ENCODE measurements around the gene PKP3. TPM values are rescaled to one million over a fixed set of nuclear protein-coding genes. Genes with fewer than 3 reads are reported as not detected.
"Not testable (repeated sequence)": the region's sequence is repeated elsewhere in the genome, so short reads cannot be mapped to it uniquely, and the experiment has no call there.

Gene PKP3
- total RNA-seq (2014; rRNA removed), result 3.7 and 4.7 TPM in 2 replicates
- polyA plus RNA-seq (2012), result 2.1 TPM

- peak; percentile 53 for DNase-seq (ENCODE audit: low read depth)
Observed at GRCh38 chr11:394034-394857, at the start of gene PKP3. Gene PKP3 (plus strand): TSS chr11:394209. CDS start chr11:394293, 84 bp downstream.

DNA sequence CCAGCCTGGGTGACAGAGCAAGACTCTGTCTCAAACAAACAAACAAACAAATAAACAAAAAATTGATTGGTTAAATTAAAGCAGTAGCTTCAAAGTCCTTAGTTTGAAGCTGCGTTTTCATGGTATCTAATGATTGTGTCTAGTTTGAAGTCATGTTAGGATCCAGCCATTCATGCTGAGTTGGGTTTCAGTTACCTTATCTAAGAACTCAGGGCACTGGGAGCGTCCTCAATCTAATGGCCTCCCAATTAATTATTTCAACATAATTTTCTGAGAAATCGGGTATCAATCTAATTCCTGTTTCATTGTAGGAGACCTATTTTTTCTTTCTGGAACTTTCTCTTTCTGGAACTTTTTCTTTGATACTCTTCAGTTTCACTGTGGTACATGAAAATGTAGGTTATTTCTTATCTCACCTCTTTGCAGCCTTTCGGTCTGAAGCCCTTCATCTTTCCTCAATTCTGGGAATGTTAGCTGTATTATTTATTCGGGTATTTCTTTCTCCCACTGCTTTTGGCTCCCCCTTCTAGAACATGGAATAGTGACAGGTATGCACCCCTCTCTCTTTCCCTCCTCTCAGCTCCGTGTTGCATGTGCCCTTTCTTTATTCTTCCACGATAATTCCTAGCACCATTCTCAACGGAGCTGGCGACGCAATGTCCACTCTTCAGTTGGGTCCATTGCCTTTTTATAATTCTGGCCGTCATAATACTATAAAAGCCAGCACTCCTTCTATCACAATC is 49.0 kb upstream of the PKP3 start:
- DNase-seq (ENCODE audit: low read depth), result no peak

- no peak for DNase-seq (ENCODE audit: low read depth)
Observed at GRCh38 chr11:346529-346928, 47.5 kb upstream of the PKP3 start.

- not testable (repeated sequence) for DNase-seq (ENCODE audit: low read depth)
Observed at GRCh38 chr11:349270-349954, 44.6 kb upstream of the PKP3 start.

GRCh38 chr11:350033-350722 is 43.8 kb upstream of the PKP3 start:
- DNase-seq (ENCODE audit: low read depth), result not testable (repeated sequence)

DNA sequence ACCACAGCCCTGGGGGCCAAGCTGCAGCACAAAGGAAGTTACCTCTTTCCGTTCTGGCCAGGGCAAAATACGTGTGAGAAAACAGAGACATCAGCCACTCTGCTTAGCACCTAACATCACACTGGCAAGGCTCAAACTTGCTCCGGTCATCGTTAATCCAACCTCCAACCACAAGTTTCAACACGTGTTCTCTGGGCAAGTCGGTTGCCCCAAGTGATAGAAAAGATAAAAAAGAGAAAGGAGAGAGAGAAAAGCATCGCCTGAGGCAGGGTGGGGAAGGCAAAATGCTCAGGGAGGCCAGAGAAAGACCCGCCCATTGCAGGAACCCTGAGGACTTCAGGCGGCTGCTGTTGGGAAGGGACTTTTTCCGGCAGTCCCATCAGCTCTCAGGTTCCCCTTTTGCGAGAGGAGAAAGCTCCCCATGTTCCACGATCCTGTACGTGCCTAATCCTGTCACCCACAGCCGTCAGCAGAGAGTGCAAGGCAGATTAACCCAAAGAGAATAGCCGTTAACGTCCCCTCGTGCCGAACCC is 43.2 kb upstream of the PKP3 start:
- DNase-seq (ENCODE audit: low read depth), result peak; percentile 13

DNA sequence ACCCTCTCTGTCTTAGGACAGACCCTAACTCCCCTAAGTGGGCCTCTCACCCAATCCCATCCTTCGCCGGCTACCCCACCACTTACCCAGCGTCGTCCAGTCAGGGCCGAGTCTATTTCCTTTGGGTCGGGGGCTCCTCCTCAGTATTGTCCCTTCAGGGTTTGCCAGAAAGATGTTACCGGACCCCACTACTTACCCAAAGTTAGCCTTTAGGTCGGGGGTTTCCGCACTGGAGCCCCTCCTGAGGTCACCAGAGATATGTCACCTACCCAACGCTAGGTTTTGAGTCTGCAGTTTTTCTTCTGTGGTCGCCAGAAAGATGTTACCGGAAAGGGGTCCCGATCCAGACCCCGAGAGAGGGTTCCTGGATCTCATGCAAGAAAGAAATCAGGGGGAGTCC is 42.6 kb upstream of the PKP3 start:
- DNase-seq (ENCODE audit: low read depth), result no peak

GRCh38 chr11:352456-353031 is 41.5 kb upstream of the PKP3 start:
- no peak for DNase-seq (ENCODE audit: low read depth)

DNA sequence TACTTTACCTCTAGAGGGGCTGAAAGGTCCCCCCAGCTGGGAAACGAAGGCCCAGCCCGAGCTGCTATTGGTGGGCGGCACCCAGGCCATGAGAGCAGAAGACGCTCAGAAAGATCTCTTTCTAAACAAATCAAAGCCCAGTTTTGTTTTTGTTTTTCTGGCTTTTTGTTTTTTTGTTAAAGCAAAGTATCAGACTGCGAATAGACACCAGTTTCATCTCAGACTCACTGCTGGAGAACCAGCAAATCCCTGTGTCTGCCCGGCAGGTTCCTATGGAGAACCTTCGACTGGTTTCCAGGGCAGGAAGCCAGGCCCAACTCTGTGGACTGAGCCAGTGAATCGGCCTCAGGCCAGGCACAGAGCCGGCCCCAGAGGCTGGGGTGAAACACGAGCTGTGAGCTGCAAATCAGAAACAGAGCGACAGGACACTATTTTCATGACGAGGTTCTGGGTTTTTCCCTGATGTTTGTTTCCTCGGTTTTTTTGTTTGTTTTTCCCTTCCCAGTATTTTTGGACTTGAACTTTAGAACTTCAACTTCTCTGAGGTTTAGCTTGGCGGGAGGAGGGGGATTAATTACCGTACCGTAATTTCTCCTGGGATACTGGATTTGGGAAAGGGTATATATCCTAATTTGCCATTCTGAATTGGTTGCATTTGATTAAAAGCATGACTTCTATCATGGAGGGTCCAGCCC is 40.7 kb upstream of the PKP3 start:
- peak; percentile 54 for DNase-seq (ENCODE audit: low read depth)

GRCh38 chr11:355581-356458 is 38.2 kb upstream of the PKP3 start:
- peak; percentile 77 for DNase-seq (ENCODE audit: low read depth)

DNA sequence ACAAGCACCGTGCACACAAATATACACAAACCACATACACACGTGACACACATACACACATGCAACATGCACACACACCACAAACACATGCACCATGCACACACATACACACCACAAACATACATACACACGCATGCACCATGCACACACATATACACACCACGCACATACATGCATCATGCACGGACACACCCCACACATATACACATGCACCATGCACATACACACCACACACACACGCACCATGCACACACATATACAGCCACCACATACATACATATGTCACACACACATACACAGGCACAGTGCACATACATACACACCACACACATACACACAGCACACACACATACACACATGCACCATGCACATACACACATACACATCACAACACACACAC is 37.4 kb upstream of the PKP3 start:
- DNase-seq (ENCODE audit: low read depth), result no peak

DNA sequence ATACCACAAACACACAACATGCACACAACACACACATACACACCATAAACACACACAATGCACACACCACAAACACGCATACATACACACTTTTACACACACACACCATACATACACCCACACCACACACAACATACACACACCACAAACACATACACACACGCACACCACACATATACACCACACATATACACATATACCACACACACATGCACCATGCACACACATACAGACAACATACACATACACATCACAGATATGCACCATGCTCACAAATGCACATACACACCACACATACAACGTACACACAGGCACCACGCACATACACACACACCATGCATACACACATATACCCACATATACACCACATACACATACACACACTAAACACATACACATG is 36.4 kb upstream of the PKP3 start:
- no peak for DNase-seq (ENCODE audit: low read depth)

DNA sequence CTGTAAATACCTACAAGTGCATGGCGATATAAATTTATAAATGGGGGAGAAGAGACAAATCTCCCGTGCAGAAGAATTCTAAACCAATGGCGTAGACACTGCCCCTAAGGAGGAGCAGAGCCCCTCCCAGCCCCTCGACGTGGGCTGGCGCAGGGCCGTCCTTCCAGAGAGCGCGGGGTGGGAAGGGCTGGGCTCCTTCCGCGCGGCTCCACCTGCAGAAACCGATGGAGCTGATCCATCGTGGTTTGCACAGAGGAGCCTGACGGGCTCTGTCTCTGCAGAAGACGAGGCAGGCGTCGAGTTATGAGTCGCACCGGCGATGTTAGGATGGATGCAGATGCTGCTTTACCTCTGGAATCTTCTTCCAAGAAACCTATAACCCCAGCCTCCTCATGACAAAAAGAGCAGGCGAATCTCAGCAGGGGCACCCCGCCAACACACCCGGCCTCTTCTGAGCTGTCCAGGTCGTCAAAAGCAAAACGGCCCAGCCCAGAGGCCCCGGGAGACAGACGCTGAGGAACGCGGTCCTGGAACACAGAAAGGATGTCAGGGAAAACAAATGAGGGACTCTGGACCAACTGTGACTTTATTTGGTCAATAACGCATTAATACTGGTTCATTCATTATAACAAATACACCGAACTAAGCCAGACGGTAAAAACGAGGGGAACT is 35.7 kb upstream of the PKP3 start:
- DNase-seq (ENCODE audit: low read depth), result no peak

DNA sequence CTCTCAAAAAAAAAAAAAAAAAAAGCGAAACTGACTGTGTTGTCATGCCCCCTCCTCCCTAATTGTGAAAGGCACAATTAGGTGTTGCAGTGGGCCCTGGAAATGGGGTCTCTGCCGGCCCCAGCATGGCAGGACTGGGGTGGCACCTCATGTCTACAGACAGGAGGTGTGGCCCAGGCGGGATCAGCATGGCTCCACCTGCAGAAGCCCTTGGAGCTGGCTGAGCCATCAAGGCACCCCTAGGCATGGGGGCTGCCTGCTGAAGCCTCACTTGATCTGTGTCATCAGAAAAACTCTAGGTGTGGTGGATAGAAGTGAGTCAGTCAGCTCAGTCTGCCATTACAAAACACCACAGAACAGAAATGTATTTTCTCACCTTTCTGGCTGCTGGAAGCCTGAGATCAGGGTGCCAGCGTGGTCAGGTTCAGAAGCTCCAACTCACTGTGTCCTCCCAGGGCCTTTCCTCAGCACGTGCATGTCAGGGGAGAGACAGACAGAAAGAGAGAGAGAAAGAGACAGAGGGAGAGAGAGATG is 34.8 kb upstream of the PKP3 start:
- DNase-seq (ENCODE audit: low read depth), result no peak

GRCh38 chr11:360326-361280 is 33.4 kb upstream of the PKP3 start:
- DNase-seq (ENCODE audit: low read depth), result no peak

GRCh38 chr11:362642-363442 is 31.2 kb upstream of the PKP3 start:
- no peak for DNase-seq (ENCODE audit: low read depth)

DNA sequence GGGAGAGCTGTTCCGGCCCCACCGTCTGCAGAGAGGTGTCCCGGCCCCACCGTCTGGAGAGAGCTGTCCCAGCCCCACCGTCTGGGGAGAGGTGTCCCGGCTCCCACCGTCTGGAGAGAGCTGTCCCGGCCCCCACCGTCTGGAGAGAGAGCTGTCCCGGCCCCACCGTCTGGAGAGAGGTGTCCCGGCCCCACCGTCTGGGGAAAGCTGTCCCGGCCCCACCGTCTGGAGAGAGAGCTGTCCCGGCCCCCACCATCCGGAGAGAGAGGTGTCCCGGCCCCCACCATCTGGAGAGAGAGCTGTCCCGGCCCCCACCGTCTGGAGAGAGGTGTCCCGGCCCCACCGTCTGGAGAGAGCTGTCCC is 30.6 kb upstream of the PKP3 start:
- DNase-seq (ENCODE audit: low read depth), result not testable (repeated sequence)
